Activated CD4-positive, CD25-positive, alpha-beta regulatory T cell treated with anti-CD3 and anti-CD28 coated beads, Interleukin-2, amount 50 U/mL, for 72 hours (primary cell): ENCODE data around the gene SCAMP4.
"Not testable (repeated sequence)": the region's sequence is repeated elsewhere in the genome, so short reads cannot be mapped to it uniquely, and the experiment has no call there.

Experiments
- DNase-seq: peaks from one replicate; pipeline ENCODE4 v3.0.0; 2021

The SCAMP4 gene

DNA sequence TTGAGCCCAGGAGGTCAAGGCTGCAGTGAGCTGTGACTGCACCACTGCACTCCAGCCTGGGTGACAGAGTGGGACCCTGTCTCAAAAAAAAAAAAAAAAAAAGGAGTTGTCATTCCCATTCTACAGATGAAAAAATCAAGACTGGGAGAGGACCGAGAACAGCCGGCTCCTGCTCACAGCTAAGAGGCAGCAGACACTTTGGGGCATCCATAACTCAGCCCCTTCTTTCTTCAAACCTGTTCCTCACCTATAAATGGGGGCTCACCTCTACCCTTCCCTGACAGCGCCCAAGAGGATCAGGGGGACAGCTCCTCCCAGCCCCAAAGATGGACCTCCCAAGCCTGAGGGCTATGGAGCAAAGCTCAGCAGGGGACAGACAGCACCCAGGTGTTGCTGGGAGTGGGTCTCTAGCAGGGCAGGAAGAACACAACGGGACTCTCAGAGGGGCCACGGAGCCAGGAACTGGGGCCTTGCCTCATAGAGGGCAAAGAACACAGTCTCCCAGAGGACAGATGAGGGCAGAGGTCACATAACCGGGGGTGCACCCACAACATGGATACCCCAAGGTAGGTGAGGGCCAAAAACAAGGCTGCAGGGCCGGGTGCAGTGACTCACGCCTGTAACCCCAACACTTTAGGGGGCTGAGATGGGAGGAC is 38.4 kb upstream of the SCAMP4 start:
- no peak for DNase-seq

DNA sequence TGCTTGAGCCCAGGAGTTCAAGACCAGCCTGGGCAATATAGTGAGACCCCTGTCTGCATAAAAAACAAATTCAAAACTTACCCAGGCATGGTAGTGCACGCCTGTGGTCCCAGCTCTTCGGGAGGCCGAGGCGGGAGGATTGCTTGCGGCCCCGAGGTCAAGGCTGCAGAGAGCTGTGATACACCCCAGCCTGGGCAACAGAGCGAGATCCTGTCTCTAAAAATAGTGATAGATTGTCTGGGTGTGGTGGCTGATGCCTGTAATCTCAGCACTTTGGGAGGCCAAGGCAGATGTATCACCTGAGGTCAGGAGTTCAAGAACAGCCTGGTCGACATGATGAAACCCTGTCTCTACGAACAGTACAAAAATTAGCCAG is 37.9 kb upstream of the SCAMP4 start:
- no peak for DNase-seq

DNA sequence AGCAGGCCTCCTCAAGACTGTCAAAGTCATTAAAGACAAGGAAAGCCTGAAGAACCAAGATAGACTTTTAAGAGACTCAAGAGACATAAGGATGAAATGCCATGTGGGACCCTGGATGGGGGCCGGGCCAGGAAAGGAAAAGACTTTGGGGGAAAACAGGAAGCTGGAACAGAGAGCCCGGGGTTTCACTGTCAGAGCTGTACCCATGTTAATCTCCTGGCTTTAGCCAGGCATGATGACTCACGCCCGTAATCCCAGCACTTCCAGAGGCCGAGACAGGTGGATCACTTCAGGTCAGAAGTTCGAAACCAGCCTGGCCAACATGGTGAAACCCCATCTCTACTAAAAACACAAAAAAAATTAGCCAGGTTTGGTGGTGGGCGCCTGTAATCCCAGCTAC is 36.2 kb upstream of the SCAMP4 start:
- DNase-seq, result no peak

DNA sequence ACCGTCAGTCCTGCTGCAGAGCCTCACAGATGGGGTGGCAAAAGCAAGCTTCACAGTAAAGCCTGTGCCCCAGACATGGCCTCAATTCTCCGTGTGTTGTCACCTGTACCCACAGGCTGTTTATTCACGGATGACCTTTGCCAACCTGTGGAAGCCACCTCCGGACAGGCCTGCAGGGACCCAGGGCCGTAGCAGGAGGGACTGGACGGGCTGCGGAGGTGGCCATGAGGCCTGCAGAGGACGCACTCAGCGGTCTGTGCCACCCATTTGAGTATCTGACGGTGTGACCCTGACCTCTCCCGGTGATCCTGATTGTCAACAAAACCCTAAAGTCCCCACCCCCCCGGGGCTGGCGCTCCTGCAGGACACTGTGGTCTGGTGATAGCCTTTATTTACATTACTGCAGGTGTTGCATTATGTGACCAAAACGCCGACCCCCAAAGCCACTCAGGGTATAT is 34.0 kb upstream of the SCAMP4 start:
- no peak for DNase-seq

DNA sequence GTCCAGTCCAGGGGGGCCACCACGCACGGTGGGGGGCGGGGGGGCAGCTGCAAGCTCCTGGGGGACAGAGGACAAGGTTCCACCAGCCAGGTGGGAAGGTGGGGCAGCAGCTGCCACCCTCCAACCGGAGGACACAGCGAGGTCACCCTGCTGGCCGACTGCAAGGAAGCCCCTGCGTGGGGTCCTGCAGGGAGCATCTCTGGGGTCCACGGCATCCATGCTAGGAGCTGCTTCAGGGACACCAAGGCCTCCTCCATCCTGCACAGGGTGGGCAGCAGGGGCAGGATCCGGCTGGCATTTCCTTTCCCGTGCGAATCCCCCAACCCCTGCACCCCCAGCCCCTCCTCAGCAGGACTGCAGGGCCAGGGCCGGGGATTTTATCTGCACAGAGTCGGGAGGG is 33.6 kb upstream of the SCAMP4 start:
- DNase-seq, result no peak

DNA sequence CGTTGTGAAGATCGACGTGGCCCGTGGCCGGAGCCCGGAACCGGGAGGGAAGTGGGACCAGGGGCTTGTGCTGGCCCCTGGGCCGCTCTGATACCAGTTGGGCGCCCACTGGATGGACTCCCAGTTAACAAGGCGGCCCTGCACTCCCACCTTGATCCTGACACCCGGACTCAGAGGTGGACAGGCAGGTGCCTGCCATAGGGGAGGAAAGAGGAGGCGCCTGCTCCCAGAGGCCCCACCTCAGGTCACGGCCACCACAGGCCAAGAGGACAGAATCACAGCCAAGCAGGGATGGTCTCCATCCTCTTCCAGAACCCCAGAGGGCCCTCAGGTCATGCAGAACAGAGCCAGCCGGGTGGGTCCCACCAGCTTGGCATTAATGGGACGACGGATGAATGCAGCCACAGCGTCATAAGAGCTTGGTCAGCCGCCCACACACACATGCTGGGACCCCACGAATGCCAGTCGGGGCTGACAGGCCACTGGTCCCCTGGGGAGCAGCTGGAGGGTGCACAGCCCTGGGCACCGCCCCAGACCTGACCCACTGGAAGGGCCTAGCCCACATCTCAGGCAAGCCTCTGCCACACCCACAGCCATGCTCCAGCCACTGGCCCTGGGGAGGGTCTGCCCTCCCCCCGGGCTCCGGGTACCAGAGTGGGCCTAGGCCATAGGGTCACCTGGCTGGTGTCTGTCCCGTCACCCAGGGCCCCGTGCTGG is 32.2 kb upstream of the SCAMP4 start:
- no peak for DNase-seq

DNA sequence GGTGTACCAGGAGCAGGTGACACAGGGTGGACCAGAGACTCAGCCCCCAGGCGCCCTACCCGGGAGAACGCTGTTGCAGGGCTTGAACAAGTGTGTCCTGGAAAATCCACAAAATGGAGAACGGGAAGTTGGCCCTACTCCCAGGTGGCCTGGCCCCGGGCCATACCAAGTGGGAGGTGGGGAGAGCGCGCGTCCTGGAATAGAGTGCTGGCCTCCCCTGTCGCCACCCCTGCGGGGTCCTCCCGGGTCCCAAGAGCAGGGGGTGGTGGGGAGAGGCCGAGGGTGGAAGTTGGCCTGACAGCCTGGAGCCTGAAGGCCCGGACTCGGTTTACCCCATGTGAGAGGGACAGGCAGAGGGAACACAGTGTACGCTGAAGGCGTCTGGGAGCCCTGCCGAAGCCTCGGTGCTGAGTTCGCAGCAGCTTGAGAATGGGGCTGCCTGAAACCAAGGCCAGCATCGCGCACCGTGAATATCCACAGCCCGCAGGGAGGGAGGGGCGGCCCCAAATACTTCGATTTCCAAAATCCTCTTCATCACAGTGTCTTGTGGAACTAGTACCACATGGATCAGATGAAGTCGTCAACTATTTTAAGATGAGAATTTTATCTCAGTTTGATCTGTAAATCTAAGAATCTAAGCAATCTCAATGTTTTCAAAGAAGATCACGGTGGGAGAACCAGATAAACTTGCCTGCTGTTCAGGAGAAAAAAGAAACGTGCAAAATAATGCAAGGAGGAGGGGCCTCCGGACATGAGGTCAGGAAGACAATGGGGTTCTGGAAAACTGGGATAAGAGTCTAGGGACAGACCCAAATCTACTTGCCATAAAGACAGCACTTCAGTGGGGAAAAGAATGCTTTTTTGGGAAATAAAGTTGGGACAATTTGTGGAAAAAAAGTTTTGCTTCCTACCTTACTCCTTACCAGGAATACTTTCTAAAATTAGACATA is 31.4 kb upstream of the SCAMP4 start:
- no peak for DNase-seq

DNA sequence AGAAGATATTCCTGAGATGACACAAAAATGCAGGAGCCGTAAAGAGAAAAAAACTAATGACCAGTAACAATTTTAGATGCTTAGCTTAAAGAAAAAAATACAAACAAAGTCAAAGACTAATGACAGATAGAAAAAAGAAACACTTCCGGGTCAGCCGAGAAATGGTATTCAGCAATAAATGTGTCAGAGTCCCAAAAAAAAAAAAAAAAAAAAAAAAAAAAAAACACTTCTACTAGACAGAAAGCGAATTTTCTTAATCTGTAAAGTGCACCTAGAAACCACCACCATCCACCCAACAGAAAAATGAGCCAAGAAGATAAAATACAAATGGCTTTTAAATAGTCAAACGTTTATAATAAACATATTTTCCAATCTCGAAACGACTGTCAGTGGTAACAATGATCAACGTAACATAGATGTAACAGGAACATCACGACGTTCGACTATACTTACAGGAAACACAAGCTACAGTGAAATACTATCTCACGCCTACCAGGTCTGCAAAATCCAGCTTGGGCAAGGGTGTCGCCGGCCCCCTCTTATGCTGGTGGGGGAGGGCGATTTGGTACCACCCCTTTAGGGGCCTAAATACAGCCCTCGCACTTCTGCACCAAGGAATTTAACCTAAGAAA is 30.5 kb upstream of the SCAMP4 start:
- no peak for DNase-seq

DNA sequence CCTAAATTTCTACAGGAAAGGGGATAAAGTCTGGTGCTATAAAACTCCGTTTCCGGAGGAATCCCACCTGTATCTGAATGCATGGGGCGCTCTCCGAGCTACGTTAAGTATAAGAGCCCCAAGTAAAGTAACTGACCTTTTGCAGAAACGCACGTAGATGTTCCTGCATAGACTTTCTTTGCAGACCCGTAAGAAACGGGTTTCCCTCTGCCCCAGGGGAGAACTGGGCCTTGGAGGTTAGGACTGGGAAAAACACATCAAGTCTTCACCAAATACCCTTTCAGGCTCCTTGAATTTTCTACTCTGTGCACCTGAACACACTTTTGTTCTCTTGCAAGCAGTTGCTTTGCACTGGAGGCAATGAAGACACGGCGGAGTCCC is 29.9 kb upstream of the SCAMP4 start:
- not testable (repeated sequence) for DNase-seq

DNA sequence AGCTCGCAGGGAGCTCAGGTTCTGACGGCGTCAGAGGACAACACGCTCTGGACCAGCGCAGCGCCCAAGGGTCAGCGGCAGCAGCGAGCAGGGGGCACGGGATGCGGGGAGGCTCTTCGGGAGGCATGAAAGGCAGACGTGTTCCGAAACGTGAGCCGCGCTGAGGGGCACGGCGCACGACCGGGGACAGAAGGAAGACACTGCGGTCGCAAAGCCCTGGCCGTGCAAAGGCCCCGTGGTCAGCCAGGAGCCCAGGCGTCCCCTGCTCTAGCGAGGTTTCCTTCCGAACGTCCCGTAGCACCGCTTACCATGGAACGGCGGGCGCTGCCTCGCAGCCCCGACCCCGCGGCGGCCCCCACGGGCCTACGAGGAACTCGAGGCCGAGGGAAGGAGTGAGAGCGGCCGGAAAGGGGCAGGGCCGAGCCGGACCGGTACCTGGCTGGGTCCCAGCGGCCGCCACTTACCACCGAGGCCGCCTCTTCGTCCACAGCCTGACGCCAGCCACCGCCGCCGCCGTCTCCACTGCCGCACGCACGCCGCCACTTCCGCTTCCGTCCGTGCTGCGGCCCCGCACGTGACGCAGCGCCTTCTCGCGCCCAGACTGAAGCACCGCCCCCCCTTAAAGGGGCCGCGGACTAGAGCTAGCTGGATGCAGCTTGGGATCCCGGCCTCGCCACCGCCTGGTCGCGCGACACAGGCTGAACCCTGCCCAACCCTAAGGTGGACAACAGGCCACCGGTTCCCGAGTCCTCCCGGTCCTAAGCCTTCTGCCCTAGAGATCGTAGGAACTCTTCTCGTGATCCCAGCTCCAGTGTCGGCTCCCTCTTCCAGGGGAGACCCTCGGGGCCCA is 29.3 kb upstream of the SCAMP4 start:
- DNase-seq, result peak; percentile 88

DNA sequence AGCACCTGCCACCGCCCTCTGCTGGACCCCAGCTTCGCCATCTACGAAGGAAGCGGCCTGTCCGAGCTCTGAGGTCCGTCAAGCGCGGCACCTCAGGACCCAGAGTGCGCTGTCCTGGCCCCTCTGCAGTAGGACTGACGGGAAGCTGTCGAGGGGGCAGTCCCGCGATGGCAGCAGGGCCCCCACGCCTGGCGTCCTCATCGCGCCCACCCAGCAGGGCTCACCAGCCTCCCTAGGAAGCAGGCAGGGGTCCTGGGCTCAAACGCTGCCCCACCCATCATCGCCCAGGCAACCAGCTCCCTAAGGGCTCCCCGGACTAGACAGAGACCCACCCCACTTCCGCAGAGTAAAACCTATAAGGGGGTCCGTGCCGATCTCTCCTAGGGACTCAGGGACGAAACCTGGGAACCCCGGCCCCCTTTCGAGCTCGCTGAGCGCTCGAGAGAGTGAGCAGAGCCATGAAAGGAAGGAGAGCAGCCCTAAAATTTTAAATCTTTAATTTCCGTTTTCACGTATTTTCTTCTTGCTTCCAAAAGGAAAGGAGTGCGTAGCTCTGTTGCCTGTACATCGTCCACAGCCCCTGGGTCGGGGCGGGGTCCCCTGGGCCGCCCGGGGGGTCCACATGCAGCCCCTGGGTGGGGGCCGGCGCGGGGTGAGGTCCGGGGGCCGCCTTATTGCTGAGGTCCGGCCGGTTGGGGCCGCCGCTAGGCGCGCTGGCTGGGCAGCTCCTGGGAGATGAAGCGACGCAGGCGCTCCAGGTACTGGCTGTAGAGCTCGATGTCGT is 28.5 kb upstream of the SCAMP4 start:
- not testable (repeated sequence) for DNase-seq

DNA sequence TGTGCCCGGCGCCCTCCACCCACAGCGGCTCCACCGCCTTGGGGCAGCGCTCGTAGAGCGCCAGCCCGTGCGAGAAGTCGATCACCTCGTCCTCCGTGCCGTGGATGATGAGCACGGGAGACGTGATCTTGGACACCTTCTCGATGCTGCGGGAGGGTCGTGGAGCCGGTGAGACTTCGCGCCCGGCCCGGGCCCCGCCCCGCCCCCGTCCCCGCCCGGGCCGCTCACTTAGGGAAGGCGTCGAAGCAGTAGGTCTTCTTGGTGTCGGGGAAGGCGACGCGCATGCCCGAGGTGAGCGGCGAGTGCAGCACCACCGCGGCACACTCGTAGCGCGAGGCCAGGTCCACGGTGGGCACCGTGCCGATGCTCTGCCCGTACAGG is 27.9 kb upstream of the SCAMP4 start:
- DNase-seq, result not testable (repeated sequence)

DNA sequence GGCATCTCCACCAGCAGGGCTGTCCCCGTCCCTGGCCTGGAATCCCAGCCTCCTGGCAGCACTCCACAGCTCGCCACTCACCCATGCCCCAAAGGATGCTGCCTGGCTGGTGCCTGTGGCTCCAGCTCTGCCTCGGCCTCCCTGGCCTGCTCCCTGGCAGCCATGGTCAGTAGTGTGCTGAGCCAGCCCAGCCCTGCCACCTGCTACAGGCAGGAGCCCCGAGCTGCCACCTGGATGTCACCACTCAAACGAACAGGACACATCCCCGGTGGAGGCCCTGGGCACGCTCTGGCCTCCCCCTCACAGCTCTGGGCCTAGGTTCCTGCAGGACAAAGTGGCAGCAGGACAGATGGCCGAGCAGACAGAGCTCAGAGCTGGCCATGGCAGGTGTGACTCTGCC is 26.6 kb upstream of the SCAMP4 start:
- not testable (repeated sequence) for DNase-seq

DNA sequence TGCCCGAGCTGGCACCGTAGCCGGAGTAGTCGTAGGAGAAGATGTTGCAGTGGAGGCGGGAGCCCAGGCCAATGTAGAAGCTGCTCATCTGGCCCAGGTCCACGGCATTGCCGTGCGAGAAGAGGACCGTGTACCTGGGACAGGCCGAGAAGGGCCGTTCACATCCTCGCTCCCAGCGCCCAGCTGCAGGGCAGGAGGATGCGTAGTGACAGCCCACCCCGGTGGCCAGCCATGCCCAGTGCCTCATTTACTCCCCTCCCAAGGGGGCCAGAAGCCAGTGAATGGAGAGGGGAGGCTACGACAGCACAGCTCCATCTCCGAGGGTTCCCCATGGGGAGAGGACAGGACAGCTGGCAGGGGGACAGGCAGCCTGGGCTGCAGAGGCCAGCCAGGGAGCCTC is 25.2 kb upstream of the SCAMP4 start:
- DNase-seq, result not testable (repeated sequence)

DNA sequence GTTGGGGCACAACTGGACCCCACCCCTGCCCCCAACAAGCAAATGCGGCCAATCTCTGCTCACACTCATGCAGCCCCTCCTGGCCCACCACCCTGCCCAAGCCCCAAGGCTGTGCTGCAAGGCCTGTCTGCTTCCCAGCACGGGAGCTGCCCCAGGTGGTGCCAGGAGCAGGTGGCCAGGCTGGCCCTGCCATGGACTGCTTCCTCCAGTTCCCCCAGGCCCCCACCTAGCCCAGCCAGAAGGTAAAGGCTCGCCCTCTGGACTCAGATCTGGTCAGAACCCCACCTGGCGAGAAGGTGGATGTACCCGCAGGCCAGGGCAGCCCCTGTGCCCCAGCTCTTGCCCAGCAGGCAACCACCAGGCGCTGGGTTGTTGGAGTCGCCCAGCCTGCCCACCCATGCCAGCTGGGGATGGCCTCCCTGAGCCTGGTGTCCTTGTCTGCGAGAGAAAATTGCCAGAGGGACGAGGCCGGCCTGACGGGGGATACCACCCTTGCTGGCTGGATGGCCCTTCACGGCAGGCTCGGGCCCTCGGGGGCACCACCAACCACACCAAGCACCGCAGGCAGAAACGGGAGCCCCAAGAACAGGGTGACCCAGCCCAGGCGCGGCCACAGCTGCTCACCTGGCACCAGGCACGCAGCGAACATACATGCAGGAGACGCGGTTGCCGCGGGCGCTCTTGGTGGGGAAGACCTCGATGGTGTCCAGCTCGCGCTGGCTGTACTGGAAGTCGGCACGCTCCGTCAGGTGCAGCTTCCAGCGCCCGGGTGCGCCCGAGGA is 24.4 kb upstream of the SCAMP4 start:
- no peak for DNase-seq

DNA sequence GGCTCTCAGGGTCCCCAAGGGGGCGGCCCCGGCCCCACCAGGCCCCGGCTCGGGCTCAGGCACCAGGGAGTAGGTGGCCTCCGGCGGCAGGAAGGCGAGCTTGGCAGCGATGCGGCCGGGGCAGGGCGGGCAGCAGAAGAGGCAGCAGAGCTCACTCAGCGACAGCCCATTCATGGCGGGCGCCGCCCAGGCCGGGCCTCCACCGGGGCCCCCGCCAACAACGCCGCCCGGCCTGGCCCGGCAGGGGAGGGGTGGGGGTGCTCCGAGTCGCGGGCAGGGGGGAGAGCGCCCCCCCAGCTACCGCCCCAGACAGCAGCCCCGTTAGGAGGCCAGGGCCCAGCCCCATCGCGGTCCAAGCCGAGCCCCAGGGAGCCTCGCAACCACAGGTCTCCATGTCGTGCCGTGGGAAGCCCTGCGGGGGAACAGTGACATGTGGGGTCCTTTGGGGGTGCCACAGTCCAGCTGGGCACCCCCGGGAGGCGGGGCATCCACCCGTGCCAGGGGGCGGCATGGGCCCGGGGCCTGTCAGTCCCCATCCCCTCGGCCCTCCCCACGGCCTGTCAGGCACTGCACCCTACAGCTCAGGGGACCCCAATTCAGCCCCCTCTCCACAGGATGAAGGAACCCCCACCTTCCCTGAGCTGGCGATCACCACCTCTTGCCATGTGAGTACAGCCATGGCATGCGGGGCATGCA is 23.7 kb upstream of the SCAMP4 start:
- DNase-seq, result not testable (repeated sequence)

DNA sequence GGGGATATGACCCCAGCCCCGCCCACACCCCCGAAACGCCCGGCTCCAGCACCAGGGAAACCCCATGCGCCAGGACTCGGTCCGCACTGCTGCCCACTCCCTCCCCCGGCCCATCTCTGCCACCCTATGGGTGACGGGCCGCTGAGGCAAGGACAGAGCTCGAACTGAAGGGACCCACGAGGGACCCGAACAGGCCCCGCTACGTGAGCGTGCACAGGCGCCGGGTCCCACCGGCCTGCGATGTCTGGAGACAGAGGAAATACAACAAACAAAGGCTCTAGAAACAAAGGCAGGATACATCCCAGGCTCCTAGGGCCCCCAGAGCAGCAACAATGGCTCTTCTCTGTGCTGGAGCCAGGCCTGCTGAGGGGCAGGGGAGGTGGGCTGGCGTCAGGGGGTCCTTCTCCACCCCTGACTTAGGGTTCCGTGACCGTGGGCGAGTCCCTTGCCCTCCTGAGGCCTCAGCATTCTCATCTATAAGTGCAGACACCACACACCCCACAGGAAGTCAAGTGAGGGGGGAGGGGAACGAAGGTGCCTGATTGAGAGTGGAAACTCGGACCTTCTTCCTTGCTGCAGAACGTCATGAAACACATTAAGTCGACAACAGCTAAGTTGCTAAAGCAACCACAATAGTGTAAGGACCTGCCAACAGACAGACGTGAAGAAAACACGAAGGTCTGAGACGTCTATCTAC is 23.0 kb upstream of the SCAMP4 start:
- DNase-seq, result no peak

DNA sequence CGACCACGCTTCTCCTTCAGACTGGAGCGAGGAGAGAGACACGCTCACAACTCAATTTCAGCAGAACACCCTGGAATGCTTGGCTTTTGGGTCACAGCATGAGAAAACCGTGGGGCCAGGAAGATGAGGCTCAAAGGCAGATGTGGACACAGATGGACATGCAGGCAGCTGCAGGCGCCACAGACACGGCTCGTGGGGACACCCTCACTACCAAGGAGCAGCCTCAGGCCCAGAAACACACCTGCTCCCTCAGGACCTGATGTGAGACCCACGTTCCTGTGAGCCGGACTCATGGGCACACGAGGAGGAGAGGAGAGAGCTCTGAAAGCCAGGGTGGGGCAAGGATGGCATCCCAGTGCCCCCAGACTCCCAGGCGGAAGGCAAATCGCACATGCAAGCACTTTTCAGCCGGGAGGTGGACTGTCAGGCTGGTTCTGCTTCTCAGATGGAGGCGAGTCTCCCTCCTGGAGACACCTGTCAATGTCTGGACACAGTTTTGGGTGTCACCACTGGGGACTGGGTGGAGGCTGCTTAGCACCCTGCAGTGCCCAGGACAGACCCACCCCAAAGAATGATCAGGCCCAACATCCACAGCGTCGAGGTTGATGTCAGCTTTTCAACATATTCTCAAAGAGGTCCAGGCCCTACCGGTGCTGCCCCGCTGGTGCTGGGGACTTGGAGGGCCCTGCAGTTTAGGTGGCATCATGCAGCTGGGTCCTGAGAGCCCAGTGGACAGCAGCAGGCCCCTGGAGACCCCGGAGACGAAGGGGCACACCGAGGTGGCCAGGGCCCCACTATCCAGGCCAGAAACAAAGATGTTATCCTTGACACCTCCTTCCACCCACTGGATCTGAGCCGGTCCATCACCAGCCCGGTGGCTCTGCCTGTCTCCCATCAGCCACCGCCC is 22.2 kb upstream of the SCAMP4 start:
- DNase-seq, result no peak
